GM23248 (cell line): ENCODE data around the gene SKA3.
"Not testable (repeated sequence)": the region's sequence is repeated elsewhere in the genome, so short reads cannot be mapped to it uniquely, and the experiment has no call there.

ENCODE experiments used
- EZH2 ChIP-seq: fragments of 200-600 bp; sonication (generic); IDR thresholded peaks from 2 replicates; pipeline ENCODE4 v1.6.1; 2018; ENCODE audit warnings: antibody characterized with exemption, mild to moderate bottlenecking; ENCODE audit not compliant: insufficient read depth, poor library complexity, severe bottlenecking
- EZH2phosphoT487 ChIP-seq: fragments of 200-600 bp; sonication (generic); IDR thresholded peaks from 2 replicates; pipeline ENCODE4 v1.6.1; 2018; ENCODE audit warnings: antibody characterized with exemption, moderate library complexity, mild to moderate bottlenecking, low read depth; ENCODE audit not compliant: insufficient read depth

DNA sequence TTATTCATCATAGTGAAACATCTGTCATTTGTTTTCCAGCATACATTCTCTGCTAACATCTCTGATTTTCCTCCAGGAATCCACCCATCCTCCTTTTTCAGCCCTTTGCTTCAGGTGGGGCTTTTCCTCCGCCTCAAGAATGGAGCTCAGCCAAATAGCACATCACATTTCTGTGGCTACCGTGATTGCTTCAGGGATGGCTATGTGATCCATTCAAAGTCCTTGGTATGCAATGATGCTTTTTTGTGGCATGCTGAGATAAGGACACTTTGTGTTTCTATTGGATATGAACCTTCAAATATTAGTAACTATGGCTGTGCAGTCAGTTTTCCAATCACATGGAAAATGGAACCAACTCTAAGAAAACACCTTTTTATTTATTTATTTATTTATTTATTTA is 18.4 kb upstream of the SKA3 start:
- not testable (repeated sequence) for TF ChIP-seq EZH2, EZH2phosphoT487
